Fibroblast of the aortic adventitia (primary cell): ENCODE results near the gene COL4A1. TPM values are rescaled to one million over a fixed set of nuclear protein-coding genes. Genes with fewer than 3 reads are reported as not detected.
A peak's percentile ranks its signal among the peaks of the same experiment; 100 is the strongest.

Experiments
- DNase-seq: peaks from one replicate; pipeline ENCODE4 v3.0.0-alpha.2; 2010; ENCODE audit warnings: low read depth
- H3K4me3 ChIP-seq: 2 replicates; pipeline ENCODE4 v1.5.1; 2011; ENCODE audit warnings: low read depth, mild to moderate bottlenecking, control low read depth, low read length, moderate library complexity
- total RNA-seq: library from RNA; depleted of rRNA; stranded (reverse); fragments of >200 nt; gene quantifications from 2 replicates; pipeline ENCODE4 v1.2.3, GENCODE V29; 2012; ENCODE audit warnings: low replicate concordance
- TF ChIP-seq, protein P1 (sequence below): IDR thresholded peaks from 2 replicates; pipeline ENCODE4 v1.5.1; 2011; ENCODE audit warnings: mild to moderate bottlenecking, low read length, control low read depth, inconsistent platforms; ENCODE audit not compliant: insufficient read depth

COL4A1 gene
- total RNA-seq, 1 donor = 43.7 TPM

DNA sequence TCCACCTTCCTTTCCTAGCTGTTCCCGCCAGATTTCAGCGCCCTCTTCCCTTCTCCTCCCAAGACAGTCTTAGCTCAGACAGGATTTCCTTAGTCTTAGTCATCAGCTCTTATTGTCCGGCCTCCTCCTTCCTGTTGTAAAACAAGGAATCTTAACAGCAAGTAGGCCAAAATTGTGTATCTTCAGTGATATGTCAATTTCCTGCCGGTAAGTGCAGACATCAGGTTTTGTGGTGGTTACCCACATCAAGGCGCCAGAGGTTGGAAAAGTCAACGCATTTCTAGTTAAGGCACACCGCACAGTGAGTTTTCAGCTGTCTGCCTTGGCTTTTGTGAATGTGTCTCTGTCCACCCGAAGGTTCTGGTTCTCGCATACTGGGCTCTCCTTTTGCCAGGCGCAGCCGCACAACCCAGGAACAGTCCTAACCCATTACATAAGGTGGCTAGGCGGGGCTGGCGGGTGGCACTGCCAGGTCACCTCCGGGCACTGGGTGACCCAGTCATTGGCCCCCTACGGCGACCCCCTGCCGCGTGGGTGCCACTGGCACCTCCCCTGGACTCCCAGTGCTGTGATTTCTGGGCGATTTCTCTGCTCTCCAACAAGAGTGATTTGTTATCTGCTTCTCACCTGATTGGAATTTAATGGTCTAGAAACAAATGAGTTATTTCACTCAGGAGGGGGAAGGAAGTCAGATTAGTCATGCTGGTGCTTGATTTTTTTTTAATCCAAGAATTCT, 13.0 kb upstream of the COL4A1 start:
- H3K4me3 ChIP-seq = no peak overlapping the region
- TF ChIP-seq, protein P1, sequence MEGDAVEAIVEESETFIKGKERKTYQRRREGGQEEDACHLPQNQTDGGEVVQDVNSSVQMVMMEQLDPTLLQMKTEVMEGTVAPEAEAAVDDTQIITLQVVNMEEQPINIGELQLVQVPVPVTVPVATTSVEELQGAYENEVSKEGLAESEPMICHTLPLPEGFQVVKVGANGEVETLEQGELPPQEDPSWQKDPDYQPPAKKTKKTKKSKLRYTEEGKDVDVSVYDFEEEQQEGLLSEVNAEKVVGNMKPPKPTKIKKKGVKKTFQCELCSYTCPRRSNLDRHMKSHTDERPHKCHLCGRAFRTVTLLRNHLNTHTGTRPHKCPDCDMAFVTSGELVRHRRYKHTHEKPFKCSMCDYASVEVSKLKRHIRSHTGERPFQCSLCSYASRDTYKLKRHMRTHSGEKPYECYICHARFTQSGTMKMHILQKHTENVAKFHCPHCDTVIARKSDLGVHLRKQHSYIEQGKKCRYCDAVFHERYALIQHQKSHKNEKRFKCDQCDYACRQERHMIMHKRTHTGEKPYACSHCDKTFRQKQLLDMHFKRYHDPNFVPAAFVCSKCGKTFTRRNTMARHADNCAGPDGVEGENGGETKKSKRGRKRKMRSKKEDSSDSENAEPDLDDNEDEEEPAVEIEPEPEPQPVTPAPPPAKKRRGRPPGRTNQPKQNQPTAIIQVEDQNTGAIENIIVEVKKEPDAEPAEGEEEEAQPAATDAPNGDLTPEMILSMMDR = no peak
- DNase-seq = peak; percentile 68

DNA sequence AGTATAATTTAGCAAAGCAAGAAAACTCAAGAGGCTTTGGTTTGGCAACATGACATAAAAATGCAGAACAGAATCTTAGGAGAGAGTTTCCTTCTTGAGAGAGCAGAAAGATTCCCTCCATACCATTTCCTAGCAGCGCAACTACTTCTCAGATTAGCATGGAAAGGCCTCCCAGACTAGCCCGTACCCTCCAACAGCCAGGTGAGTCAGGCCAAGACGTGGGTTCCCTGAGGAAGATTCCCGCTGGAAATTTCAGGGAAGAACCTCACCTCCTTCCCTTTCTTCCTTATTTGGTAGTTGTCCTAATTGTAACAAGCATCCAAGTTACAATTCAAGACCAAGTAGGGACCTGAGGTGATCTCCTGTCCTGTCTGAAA, 12.4 kb upstream of the COL4A1 start:
- TF ChIP-seq, protein P1 = no peak
- DNase-seq = no peak
- no peak overlapping the region for H3K4me3 ChIP-seq

DNA sequence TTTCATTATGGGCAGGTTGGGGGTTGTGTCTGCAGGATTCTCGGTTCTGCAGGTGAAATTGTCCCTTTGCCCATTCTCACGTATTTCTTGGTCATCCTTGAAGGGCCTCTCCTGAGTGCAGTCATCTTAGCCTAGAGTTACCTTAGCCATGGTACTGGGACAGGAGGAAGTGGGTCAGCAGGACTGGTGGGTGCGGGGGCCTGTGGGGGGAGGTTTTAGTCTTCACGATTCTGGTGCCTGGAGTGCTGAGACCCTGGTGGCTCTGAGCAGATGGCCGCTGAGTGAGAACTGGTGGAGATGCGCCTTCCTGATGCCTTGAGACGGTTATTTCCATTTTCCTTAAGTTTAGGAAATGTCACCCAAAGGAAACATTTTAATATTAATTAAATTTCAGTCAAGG, 12.0 kb upstream of the COL4A1 start:
- H3K4me3 ChIP-seq = no peak overlapping the region
- DNase-seq = no peak
- TF ChIP-seq, protein P1 = no peak

DNA sequence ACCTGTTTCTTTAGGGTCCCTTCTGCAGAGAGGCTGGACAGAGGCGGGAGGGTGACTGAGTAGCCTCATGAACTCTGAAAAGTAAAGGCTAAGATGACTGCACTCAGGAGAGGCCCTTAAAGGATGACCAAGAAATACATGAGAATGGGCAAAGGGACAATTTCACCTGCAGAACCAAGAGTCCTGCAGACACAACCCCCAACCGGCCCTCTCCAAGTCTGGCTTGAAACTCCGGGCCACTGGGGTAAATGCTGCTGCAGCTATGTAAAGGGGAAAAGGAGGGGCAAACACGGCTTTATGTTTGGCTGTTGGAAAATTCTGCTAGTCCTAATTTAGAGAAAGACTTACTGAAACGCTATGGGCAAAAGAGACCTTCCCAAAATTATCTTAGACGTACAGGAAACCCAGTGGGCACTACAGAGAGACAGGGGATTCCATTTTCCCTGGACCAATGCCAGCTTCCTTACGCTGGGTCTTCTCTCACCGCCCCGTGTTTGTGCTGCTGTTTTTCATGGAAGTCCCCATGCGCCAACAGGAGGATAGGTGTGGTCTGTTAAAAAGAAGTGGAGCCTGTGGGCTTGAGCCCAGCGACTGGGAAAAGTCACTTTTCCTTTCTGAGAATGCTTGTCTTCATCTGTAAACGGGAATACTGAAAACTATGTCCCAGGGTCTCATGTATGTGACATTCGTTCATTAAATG, 10.7 kb upstream of the COL4A1 start:
- DNase-seq = no peak
- H3K4me3 ChIP-seq = no peak overlapping the region
- TF ChIP-seq, protein P1 = no peak

DNA sequence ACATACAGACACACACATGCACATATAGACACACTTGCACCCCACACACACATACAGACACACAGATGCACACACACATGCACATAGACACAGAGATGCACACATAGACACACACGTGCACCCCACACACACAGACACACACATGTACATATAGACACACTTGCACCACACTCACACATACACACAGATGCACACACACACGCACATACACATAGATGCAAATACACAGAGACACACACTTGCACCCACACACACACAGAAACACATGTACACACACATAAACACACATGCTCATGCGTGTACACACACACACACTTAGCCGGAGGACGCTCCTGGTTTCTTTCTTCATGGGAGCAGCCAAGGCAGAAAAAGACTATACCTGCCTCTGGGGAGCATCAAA, 10.1 kb upstream of the COL4A1 start:
- TF ChIP-seq, protein P1 = no peak
- DNase-seq = no peak
- H3K4me3 ChIP-seq = no peak overlapping the region

DNA sequence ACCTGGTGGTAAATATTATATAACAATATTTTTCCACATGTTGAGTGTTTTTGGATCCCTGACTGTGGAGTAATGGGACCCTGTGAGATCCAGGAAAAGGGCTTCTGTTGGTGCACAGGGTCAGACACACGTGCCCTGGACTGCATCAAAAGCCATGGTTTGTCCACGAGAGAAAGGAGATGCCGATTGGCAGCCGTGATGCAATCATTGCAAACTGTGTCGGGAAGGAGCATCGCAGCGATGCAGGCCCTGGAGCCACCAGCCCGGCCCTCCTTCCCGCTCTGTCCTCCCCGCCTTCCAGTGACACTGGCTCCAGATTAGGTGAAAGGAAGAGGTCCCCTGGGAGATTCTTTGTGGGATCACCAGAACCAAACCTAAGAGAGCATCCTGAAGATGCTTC, 9.2 kb upstream of the COL4A1 start:
- TF ChIP-seq, protein P1 = no peak
- H3K4me3 ChIP-seq = no peak overlapping the region
- DNase-seq = no peak
